Type B pancreatic cell (in vitro differentiated cells): ENCODE measurements around the gene PNMA8A. TPM values are rescaled to one million over a fixed set of nuclear protein-coding genes. Genes with fewer than 3 reads are reported as not detected.
"Not testable (repeated sequence)": the region's sequence is repeated elsewhere in the genome, so short reads cannot be mapped to it uniquely, and the experiment has no call there.

Experiments used
- DNase-seq: peaks from one replicate; pipeline ENCODE4 v3.0.0; 2021; ENCODE audit warnings: mixed read lengths; ENCODE audit not compliant: unreplicated experiment; ENCODE audit errors: extremely low spot score
- H3K27ac Mint-ChIP-seq: 2 replicates; pipeline ENCODE4 v1.8.0; 2021; ENCODE audit warnings: mild to moderate bottlenecking, mixed read lengths
- H3K27me3 Mint-ChIP-seq: 2 replicates; pipeline ENCODE4 v1.8.0; 2021; ENCODE audit warnings: mixed read lengths
- H3K36me3 Mint-ChIP-seq: 2 replicates; pipeline ENCODE4 v1.8.0; 2021; ENCODE audit warnings: mixed read lengths
- H3K4me1 Mint-ChIP-seq: one replicate; pipeline ENCODE4 v1.8.0; 2021; ENCODE audit warnings: mixed read lengths; ENCODE audit not compliant: unreplicated experiment
- H3K4me3 Mint-ChIP-seq: 2 replicates; pipeline ENCODE4 v1.8.0; 2021; ENCODE audit warnings: mild to moderate bottlenecking, mixed read lengths
- H3K9me3 Mint-ChIP-seq: 2 replicates; pipeline ENCODE4 v1.8.0; 2021; ENCODE audit warnings: mixed read lengths
- total RNA-seq: library from RNA; stranded (reverse); gene quantifications from 2 replicates; pipeline ENCODE4 v1.2.1, GENCODE V29; 2021; ENCODE audit warnings: low replicate concordance
- TF ChIP-seq, protein P1 (sequence below): fragments of 200-600 bp; sonication (generic); conservative IDR thresholded peaks from 2 replicates; pipeline ENCODE4 v1.5.0; 2021; ENCODE audit warnings: antibody characterized with exemption, mild to moderate bottlenecking

Gene PNMA8A
- total RNA-seq, 1 donor from 2014 or later = 21.9 TPM

DNA sequence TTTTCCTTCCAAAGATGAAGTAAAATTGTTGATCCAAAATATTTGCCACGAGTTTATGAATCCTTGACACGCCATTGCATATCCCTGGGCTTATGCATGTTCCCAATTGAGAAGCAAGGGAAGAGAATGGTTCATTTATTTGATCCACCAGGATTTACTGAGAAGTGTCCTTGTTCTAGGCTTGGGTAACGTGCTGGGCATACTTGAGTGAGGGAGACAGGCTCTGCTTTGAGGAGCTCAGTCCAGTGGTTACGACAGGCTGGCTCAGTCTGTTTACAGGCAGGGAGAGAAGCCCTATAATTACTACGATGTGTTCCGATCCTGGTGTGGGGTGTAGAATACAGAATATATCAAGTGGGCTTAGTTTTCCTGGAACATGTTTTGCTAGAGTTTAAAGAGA lies 36.4 kb downstream of the PNMA8A start:
- TF ChIP-seq, protein P1, sequence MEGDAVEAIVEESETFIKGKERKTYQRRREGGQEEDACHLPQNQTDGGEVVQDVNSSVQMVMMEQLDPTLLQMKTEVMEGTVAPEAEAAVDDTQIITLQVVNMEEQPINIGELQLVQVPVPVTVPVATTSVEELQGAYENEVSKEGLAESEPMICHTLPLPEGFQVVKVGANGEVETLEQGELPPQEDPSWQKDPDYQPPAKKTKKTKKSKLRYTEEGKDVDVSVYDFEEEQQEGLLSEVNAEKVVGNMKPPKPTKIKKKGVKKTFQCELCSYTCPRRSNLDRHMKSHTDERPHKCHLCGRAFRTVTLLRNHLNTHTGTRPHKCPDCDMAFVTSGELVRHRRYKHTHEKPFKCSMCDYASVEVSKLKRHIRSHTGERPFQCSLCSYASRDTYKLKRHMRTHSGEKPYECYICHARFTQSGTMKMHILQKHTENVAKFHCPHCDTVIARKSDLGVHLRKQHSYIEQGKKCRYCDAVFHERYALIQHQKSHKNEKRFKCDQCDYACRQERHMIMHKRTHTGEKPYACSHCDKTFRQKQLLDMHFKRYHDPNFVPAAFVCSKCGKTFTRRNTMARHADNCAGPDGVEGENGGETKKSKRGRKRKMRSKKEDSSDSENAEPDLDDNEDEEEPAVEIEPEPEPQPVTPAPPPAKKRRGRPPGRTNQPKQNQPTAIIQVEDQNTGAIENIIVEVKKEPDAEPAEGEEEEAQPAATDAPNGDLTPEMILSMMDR = no peak
- H3K9me3 Mint-ChIP-seq = no peaks in the 10 kb centered on the region
- H3K4me1 Mint-ChIP-seq = no peaks in the 10 kb centered on the region
- no peak for DNase-seq
- H3K4me3 Mint-ChIP-seq = no peak overlapping the region
- H3K27ac Mint-ChIP-seq = no peak overlapping the region
- H3K36me3 Mint-ChIP-seq = no peaks in the 10 kb centered on the region
- peaks cover 15% of the 10 kb centered on the region for H3K27me3 Mint-ChIP-seq

DNA sequence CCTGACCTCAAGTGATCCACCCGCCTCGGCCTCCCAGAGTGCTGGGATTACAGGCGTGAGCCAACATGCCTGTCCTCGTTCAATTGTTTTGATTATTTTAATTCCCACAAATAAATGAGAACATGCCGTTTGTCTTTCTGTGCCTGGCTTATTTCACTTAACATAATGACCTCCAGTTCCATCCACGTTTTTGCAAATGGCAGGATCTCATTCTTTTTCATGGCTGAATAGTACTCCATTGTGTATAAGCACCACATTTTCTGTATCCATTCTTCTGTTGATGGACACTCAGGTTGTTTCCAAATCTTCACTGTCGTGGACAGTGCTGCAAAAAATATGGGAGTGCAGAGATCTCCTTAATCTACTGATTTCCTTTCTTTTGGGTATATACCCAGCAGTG lies 37.9 kb downstream of the PNMA8A start:
- H3K4me3 Mint-ChIP-seq, H3K27ac Mint-ChIP-seq, DNase-seq, H3K9me3 Mint-ChIP-seq, H3K36me3 Mint-ChIP-seq, H3K4me1 Mint-ChIP-seq: not testable (repeated sequence)
- H3K27me3 Mint-ChIP-seq = peaks cover 29% of the 10 kb centered on the region

DNA sequence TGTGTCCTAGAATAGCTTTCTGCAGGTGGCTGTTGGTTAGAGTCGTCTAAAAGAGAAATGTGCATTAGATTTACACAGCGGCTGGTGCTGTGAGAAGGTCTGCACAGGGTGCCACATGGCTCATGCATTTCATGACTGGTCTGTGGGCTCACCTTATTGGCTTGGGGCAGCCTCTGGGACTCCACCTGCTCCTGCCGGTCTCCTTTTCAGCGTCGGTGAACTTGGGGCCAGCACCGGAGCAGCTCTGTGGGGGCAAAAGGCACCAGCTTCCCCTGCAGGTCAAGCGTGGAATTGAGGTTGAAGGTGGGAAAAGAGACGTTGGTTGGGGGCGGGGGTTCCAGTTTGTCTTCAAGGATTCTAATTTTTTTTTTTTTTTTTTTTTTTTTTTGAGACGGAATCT lies 39.5 kb downstream of the PNMA8A start:
- Mint-ChIP-seq H3K4me3 (no peak overlapping the region), H3K27ac (no peak overlapping the region), H3K27me3 (peaks cover 43% of the 10 kb centered on the region), H3K4me1 (peaks cover 7% of the 10 kb centered on the region), H3K36me3 (no peaks in the 10 kb centered on the region), H3K9me3 (no peaks in the 10 kb centered on the region)
- DNase-seq = no peak
- TF ChIP-seq, protein P1 = peak; percentile 53

DNA sequence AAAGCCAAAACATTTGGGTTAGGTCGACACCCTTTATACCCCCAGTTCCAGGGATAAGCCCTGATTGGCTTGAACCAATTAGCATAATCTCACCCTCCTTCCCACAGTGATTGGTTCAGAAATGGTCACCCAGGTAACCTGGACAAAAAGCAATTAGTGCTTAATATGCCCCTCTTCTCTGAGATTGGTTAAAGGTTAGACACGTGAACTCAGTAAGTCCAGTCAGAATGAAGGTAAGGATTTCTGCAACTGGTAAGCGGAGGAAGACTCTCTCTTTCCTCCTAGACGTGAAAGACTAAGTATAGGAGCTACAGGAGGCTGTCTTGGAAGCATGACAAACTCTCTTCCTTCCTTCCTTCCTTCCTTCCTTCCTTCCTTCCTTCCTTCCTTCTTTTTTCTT lies 41.4 kb downstream of the PNMA8A start:
- Mint-ChIP-seq H3K36me3 (no peaks in the 10 kb centered on the region), H3K9me3 (no peaks in the 10 kb centered on the region), H3K27ac (no peak overlapping the region), H3K27me3 (peaks cover 52% of the 10 kb centered on the region), H3K4me1 (peaks cover 12% of the 10 kb centered on the region), H3K4me3 (peak overlapping the region; percentile 4)
- DNase-seq = no peak
- TF ChIP-seq, protein P1 = no peak

DNA sequence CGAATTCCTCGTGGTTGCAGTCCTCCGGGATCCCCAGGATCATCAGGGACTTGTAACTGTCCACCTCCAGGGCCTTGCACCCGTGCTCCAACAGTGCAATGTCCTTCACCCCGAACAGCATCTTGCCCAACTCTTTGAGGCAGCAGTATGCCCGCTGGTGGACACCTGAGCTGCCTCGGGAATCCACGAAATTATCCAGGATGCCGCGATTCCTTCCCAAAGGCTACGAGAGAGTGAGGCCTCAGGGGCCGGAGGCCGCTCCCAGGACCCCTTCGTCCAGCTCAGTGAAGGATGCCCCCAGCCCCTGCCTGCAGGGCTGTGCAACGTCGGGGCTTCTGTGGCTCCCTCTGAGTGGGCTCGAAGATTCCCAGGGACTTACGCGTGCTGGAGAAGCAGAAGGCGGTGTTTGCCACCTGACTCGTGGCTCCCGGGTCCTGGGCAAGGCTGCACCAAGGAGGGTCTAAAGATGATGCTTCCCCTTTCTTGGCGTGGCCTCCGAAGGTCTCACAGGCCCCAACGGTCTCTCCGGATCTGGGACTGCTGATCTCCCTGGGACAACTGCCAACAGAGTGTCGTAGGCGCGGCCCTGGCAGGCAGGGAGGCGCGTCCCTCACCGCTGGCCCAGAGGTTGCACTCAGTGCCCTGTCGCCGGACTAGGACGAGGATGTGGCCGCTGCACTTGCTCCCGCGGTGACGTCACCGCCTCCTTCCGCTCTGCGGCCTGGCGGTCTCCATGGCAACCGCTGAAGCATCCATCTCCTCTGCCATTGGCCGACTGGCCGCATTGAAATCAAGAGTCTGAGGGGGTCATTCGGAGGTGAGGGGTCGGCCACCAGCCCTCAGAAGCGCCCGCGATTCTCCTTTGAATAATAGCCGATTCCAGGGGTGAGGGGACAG lies 42.9 kb downstream of the PNMA8A start, which contains the start of gene PNMA8C:
Gene PNMA8C, minus strand, starts transcription at position 698 of the 897 bp plus-strand sequence. Its CDS starts 577 bp downstream, at position 121.
- TF ChIP-seq, protein P1 = no peak
- H3K27ac Mint-ChIP-seq = peak within 1 kb of the TSS; percentile 63

GRCh38 chr19:46427518-46428045 lies 43.8 kb downstream of the PNMA8A start:
- H3K36me3 Mint-ChIP-seq = no peaks in the 10 kb centered on the region
- no peak for DNase-seq
- TF ChIP-seq, protein P1 = no peak
- H3K27me3 Mint-ChIP-seq = peaks cover 54% of the 10 kb centered on the region
- peaks cover 12% of the 10 kb centered on the region for H3K4me1 Mint-ChIP-seq
- no peaks in the 10 kb centered on the region for H3K9me3 Mint-ChIP-seq
- H3K4me3 Mint-ChIP-seq = peak overlapping the region; percentile 84
- H3K27ac Mint-ChIP-seq = no peak overlapping the region

More for the DNA sequence above, 42.9 kb downstream of the PNMA8A start, which contains the start of gene PNMA8C:
- no peaks in the 10 kb centered on the region for H3K9me3 Mint-ChIP-seq
- DNase-seq = peak; percentile 81
- peaks cover 54% of the 10 kb centered on the region for H3K27me3 Mint-ChIP-seq
- peaks cover 12% of the 10 kb centered on the region for H3K4me1 Mint-ChIP-seq
- H3K4me3 Mint-ChIP-seq = peak within 1 kb of the TSS; percentile 85
- H3K36me3 Mint-ChIP-seq = no peaks in the 10 kb centered on the region
